Ascending aorta (tissue), 2 donors: ENCODE measurements around the gene LRR1. TPM values are rescaled to one million over a fixed set of nuclear protein-coding genes. Genes with fewer than 3 reads are reported as not detected.

Source experiments
- DNase-seq, 2 donors: peaks; one replicate each; pipeline ENCODE4 v3.0.0-alpha.2; 2019; ENCODE audit warnings: low spot score in 2 of 2
- H3K27ac ChIP-seq, 2 donors: fragments of 200-600 bp; sonication (generic); one replicate each; pipeline ENCODE4 v1.5.1; 2016 to 2017; ENCODE audit warnings: mild to moderate bottlenecking in 1 of 2
- H3K27me3 ChIP-seq: fragments of 200-600 bp; sonication (generic); one replicate; pipeline ENCODE4 v1.5.1; 2017
- H3K36me3 ChIP-seq, 2 donors: fragments of 200-600 bp; sonication (generic); one replicate each; pipeline ENCODE4 v1.5.1; 2016
- H3K4me1 ChIP-seq, 2 donors: fragments of 200-600 bp; sonication (generic); one replicate each; pipeline ENCODE4 v1.5.1; 2016 to 2017; ENCODE audit warnings: mild to moderate bottlenecking in 1 of 2
- H3K4me3 ChIP-seq, 2 donors: fragments of 200-600 bp; sonication (generic); one replicate each; pipeline ENCODE4 v1.5.1; 2016 to 2017; ENCODE audit warnings: mild to moderate bottlenecking in 1 of 2
- H3K9me3 ChIP-seq, 2 donors: fragments of 200-600 bp; sonication (generic); one replicate each; pipeline ENCODE4 v1.5.1; 2016
- intact Hi-C: fragments of 100-400 bp; cut with DNase I; formaldehyde crosslinking; loops from one replicate; pipeline ENCODE4 v1.15.1; 2023
- total RNA-seq: library from RNA; depleted of rRNA; stranded (reverse); fragments of >200 nt; gene quantifications from one replicate; pipeline ENCODE4 v1.1.0, GENCODE V29; 2016
- TF ChIP-seq, protein P1 (sequence below), 3 experiments: fragments of 200-600 bp in 2 of 3; fragments of 450-650 bp in 1 of 3; sonication (generic) in 2 of 3; IDR thresholded peaks; one replicate each; pipeline ENCODE4 v1.5.1; 2016 to 2019; ENCODE audit warnings: antibody characterized with exemption in 3 of 3, mild to moderate bottlenecking in 1 of 3, moderate library complexity in 1 of 3

LRR1 gene
- total RNA-seq, 1 donor from 2014 or later = not detected

DNA sequence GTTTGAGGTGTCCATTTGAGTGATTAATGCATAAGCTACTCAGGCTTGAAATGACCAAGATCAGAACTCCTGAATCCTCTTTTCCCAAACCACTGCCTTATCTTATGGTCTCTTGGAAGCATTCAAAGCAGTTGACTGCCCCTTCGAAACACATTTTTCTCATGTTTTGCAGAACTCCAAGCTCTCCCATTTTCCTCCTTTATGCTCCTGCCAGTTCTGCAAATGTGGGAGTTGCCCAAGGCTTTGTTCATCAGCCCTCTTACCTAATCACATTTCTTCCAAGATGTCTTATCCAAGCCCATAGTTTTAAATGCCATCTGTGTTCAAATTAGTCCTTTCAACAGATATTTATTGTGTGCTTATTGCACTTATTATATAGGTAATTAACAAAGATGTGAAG lies 38.1 kb downstream of the LRR1 start:
- intact Hi-C loops = no loop called here
- H3K4me3 ChIP-seq = peak overlapping the region in 1 of 2 donors; percentile 79
- TF ChIP-seq, protein P1, sequence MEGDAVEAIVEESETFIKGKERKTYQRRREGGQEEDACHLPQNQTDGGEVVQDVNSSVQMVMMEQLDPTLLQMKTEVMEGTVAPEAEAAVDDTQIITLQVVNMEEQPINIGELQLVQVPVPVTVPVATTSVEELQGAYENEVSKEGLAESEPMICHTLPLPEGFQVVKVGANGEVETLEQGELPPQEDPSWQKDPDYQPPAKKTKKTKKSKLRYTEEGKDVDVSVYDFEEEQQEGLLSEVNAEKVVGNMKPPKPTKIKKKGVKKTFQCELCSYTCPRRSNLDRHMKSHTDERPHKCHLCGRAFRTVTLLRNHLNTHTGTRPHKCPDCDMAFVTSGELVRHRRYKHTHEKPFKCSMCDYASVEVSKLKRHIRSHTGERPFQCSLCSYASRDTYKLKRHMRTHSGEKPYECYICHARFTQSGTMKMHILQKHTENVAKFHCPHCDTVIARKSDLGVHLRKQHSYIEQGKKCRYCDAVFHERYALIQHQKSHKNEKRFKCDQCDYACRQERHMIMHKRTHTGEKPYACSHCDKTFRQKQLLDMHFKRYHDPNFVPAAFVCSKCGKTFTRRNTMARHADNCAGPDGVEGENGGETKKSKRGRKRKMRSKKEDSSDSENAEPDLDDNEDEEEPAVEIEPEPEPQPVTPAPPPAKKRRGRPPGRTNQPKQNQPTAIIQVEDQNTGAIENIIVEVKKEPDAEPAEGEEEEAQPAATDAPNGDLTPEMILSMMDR (IDR thresholded peaks at IDR 0.05) = no peak
- no peaks in the 10 kb centered on the region for H3K27me3 ChIP-seq
- H3K27ac ChIP-seq = peak overlapping the region in 1 of 2 donors; percentile 93
- peaks cover 0 to 19% of the 10 kb centered on the region in 2 donors for H3K36me3 ChIP-seq
- H3K4me1 ChIP-seq = peaks cover 0 to 7% of the 10 kb centered on the region in 2 donors
- H3K9me3 ChIP-seq = no peaks in the 10 kb centered on the region
- DNase-seq = no peak

DNA sequence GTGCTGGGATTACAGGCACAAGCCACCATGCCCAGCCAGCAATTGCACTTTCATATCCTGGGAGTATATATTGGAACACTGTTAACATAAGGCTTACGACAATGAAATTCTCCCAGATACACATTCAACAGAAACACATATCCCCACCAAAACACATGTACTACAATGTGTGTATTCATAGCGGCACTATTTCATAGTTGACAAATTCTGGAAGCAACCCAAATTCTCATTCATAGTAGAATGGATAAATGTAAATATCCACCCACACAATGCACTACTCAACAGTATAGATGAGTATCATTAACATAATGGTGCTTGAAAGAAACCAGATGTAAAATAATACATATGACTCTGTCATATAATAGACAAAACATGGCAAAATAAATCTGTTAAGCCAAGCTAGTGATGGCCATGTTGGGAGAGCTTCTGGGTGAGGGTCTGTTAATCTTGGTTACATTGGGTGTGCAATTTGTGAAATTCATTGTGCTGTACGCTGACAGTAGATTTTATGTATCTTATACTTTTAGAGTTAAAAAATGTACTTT lies 38.9 kb downstream of the LRR1 start:
- Histone ChIP-seq H3K9me3 (no peaks in the 10 kb centered on the region), H3K4me3 (no peak overlapping the region), H3K27me3 (no peaks in the 10 kb centered on the region), H3K27ac (no peak overlapping the region), H3K36me3 (peaks cover 0 to 19% of the 10 kb centered on the region in 2 donors), H3K4me1 (peaks cover 0 to 4% of the 10 kb centered on the region in 2 donors)
- intact Hi-C loops = no loop called here
- TF ChIP-seq, protein P1 (IDR thresholded peaks at IDR 0.05) = no peak
- DNase-seq = no peak

DNA sequence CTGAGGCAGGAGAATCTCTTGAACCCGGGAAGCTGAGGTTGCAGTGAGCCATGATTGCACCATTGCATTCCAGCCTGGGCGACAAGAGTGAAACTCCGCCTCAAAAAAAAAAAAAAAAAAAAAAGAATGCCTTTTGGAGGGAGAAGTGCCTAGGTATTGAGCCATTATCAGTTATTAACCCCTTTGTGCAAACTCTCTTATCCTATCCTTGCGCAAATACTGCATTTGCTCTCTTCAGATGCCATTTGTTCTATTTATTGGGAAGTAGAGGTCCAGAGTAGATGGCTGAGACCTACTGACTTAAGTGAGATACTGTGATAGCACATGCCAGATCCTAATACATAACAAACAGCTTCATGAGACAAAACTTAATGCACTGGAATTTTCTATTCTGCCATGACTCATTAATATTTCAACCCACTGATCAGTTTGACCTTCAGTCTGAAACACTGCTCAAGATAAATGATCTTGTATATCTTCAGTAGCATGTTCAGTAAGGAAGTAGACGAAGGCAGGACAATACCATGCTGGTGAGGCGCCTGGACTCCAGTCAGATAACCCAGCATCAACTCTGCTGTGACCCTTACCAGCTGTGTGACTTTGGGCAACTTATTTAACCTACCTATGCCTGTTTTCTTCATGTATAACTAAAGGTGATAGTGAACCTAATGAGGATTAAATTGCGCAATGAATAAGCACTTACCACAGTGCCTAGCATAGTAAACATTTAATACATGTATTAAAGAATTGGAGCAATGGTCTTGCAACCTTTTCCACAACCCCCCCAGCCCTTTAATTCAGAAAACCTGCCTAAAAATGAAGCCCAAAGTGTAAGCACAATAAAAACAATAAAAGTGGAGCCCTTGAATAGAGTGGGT lies 42.0 kb downstream of the LRR1 start:
- no peak for DNase-seq
- no peak overlapping the region for H3K27ac ChIP-seq
- no peaks in the 10 kb centered on the region for H3K9me3 ChIP-seq
- H3K27me3 ChIP-seq = no peaks in the 10 kb centered on the region
- TF ChIP-seq, protein P1 (IDR thresholded peaks at IDR 0.05) = no peak
- peaks cover 0 to 19% of the 10 kb centered on the region in 2 donors for H3K36me3 ChIP-seq
- H3K4me1 ChIP-seq = no peaks in the 10 kb centered on the region
- intact Hi-C loops = no loop called here
- H3K4me3 ChIP-seq = no peak overlapping the region

DNA sequence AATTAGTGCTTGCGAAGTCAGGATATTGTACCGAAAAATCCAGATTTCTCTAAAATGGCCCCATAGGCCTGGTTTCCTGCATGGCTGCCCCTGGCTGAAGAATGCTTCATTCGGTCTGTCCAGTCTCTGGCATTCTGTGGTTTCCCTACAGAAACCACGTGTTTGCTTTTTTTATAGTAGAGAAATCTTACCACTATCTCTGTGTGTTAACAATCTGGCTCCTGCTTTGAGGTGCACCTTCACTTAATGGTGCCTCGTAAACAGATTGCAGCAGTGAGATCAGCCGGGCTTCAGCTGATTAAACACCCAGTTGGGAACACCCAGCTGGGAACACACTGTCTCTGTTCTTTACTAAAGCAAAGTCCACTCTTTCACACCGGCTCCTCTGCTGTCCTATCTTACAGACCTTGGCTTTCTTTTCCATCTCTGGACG lies 43.0 kb downstream of the LRR1 start:
- Histone ChIP-seq H3K4me3 (no peak overlapping the region), H3K4me1 (no peaks in the 10 kb centered on the region), H3K27me3 (no peaks in the 10 kb centered on the region), H3K36me3 (peaks cover 0 to 16% of the 10 kb centered on the region in 2 donors), H3K27ac (no peak overlapping the region), H3K9me3 (no peaks in the 10 kb centered on the region)
- intact Hi-C loops = no loop called here
- DNase-seq = no peak
- TF ChIP-seq, protein P1 (IDR thresholded peaks at IDR 0.05) = no peak

DNA sequence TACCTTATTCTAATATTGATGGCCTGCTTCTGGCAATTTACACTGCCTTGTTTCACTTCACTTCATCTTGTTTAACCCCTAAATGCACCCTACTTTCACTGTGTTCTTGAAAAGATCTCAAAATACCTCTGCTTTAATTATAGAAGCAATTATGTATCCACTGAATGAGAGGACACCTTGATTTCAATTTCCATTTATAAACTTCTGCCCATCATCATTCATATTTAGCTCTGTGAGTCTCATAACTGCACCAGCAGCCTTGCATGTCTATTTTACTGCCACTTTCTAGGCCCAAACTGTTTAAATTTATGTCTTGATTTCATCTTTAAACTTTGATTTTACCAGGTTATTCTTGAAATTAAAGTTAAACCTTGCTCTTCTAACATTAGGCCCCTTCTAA lies 43.4 kb downstream of the LRR1 start:
- Histone ChIP-seq H3K9me3 (no peaks in the 10 kb centered on the region), H3K27ac (no peak overlapping the region)
- intact Hi-C loops = no loop called here

More for the DNA sequence above, 43.4 kb downstream of the LRR1 start:
- no peaks in the 10 kb centered on the region for H3K4me1 ChIP-seq
- H3K27me3 ChIP-seq = no peaks in the 10 kb centered on the region
- TF ChIP-seq, protein P1 (IDR thresholded peaks at IDR 0.05) = no peak
- no peak overlapping the region for H3K4me3 ChIP-seq
- H3K36me3 ChIP-seq = peaks cover 0 to 13% of the 10 kb centered on the region in 2 donors
- no peak for DNase-seq
